Renal cortical epithelial cell (primary cell): ENCODE data around the gene SLC23A2. TPM values are rescaled to one million over a fixed set of nuclear protein-coding genes. Genes with fewer than 3 reads are reported as not detected.
"Not testable (repeated sequence)": the region's sequence is repeated elsewhere in the genome, so short reads cannot be mapped to it uniquely, and the experiment has no call there.

Experiments used
- DNase-seq: peaks from one replicate; pipeline ENCODE4 v3.0.0-alpha.2; 2011; ENCODE audit warnings: low read depth
- total RNA-seq: library from RNA; depleted of rRNA; stranded (reverse); fragments of >200 nt; gene quantifications from 2 replicates; pipeline ENCODE4 v1.2.3, GENCODE V29; 2014

The SLC23A2 gene
- 3.6 and 10.8 TPM in 2 replicates for total RNA-seq

DNA sequence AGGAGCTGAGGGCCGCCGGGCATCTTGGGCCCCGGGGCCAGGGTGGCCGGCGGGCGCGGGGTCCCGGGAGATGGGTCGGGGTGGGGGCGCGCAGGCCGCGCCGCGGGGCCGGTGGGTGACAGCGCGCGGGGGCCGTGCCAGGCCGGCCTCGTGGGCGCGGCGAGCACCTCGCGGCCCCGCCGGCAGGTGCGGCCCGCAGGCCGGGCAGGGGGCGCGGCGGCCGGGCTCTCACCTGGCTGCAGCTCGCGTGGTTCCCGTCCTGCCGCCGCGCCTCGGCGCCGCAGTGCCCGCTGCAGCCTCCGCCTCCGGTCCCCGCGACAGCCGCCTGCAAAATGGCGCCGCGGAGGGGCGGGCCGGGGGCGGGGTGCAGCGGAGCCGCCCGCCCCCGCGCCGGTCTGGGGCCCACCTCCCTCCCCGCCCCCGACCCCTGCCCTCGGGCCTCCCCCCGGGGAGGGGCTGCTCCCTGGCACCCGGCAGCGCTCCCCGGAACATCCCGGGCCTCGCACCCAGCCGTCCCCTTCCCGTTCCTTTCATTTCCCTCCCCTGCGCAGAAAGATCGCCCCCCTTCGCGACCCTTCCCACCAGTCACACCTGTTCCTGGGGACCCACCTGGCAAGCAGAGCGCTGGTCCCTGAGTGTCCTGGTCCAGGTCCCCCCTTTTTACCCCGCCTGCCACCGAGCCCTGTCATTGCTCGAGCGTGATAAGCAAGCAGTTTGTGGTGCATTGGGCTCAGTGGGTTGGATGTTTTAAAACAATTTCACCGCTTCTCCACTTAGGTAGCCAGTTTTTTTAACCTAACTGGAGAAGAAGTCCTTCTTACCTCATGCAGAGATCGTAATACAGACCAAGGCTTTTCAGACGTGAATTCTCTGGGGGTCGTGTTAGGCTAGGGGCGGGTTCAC, at the start of gene SLC23A2:
Gene SLC23A2 (minus strand): TSS at position 337 of the 903 bp plus-strand sequence. CDS start 68,948 bp downstream, outside the sequence.
- DNase-seq: peak; percentile 23

- no peak for DNase-seq
Measured at GRCh38 chr20:5046656-5047339, 45.5 kb upstream of the SLC23A2 start.

DNA sequence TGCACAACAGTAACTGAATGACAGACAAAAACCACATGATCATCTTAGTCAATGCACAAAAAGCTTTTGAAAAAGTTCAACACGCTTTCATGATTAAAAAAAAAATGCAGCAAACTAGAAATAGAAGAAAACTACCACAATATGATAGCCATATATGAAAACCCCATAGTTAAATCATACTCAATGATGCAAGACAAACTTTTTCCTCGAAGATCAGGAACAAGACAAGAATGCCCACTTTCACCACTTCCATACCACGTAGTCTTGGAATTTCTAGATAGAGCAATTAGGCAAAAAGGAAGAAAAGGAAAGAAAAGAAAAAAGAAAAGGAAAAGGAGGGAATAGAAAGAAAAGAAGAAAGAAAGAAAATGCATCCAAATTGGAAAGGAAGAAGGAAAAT, 44.6 kb upstream of the SLC23A2 start:
- no peak for DNase-seq

DNA sequence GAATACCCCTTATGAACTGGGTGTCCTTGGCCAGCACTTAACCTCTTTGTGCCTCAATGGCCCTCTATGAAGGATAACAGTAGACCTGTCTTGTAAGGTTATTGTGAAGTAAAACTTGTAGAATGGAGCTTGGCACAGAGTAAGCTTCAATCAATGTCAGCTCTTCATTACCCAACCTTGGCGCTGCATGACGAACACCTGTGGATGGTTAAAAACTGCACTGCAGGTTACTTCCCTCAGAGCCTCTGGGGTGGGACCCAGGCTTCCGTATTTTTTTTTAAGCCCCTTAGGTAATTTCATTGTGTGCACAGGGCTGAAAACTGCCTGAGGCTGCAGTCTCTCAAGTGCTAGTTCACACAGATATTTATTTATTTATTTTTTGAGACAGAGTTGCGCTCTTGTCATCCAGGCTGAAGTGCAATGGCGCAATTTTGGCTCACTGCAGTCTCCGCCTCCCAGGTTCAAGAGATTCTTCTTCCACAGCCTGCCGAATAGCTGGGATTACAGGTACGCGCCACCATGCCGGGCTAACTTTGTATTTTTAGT, 42.8 kb upstream of the SLC23A2 start:
- no peak for DNase-seq

DNA sequence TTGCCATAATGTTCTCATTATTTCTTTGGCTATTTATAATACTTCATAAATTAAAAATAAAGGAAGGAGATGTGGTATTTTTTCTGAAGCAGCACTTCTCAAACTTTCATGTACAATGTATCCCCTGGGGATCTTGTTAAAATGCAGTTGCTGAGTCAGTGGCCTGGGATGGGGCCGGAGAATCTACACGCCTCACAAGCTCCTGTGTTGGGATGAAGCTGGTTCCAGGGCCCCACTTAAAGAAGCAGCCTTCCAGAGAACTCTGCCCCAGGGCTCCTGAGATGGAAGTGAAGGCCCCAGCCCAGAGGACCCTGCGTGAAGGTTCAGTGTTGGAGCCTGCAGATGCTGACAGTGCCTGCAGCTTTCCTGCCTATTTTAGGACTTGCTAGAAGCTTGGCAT, 40.1 kb upstream of the SLC23A2 start:
- no peak for DNase-seq

DNA sequence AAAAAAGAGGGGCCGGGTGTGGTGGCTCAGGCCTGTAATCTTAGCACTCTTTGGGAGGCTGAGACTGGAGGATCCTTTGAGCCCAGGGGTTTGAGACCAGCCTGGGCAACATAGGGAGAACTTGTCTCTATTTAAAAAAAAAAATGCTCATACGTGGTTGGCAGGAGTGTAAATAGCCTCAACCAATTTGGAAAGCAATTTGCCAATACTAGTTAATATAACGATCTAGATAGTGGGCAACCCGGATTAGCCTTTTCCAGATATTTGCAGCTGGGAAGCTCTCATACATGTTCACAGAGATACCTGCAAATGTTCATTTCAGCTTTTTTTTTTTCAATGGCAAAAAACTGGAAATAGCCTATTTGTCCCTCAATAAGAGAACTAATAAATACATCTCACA, 39.0 kb upstream of the SLC23A2 start:
- DNase-seq: no peak

GRCh38 chr20:5039889-5040288, 38.6 kb upstream of the SLC23A2 start:
- DNase-seq: no peak

- no peak for DNase-seq
Measured at GRCh38 chr20:5039255-5039657, 37.9 kb upstream of the SLC23A2 start.

DNA sequence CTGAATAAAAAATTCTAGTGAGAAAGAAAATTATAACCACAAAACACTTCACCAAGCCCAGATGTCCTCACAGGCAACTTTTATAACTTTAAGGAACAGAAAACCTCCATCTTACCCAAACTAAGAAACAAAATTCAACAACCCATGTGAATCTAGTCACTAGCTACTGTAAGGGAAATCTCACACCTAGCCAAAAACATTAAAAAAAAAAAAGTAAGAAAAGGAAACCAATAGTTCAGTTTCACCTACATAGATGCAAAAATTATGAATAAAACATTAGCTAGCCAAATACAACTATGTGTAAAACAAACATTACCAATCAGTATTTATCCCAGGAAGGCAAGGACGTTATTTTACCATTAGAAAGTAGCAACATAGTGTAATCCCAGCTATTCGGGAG, 35.5 kb upstream of the SLC23A2 start:
- no peak for DNase-seq

GRCh38 chr20:5035518-5035917, 34.2 kb upstream of the SLC23A2 start:
- DNase-seq: not testable (repeated sequence)

DNA sequence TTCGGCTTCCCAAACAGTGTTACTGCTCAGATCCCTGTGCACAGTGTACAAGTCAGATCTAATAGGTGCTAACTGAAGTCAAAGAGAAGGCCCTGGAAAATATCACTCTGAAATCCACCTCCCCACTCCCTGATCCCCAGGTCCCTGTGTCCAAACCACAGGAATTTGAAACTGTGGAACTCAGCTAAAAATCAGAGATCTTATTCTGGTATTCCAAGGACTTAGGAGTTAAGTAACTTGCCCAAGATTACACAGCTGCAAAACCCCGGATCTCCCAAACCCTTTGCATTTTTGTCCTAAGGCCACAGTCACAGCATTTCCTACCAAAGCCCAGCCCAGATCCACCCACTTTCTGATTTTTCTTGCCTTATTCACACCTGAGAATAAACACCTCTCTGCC, 32.3 kb upstream of the SLC23A2 start:
- peak; percentile 31 for DNase-seq

- not testable (repeated sequence) for DNase-seq
Measured at GRCh38 chr20:5031701-5032100, 30.4 kb upstream of the SLC23A2 start.

DNA sequence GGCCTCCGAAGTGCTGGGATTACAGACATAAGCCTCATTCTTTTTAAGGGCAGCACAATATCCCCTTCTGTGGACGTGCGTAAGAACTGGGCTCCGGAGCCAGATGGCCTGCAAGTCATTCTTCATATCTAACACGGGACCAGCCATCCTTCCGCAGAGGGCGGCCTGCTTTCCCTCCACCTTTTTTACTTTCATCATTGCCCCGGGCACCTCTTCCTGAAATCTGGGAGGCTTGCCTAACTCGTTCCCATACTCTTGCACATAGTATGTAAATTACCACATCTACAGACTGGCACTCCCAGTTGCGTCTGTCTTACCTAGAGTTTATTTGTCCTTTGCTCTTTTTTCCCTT, 29.9 kb upstream of the SLC23A2 start:
- DNase-seq: no peak

DNA sequence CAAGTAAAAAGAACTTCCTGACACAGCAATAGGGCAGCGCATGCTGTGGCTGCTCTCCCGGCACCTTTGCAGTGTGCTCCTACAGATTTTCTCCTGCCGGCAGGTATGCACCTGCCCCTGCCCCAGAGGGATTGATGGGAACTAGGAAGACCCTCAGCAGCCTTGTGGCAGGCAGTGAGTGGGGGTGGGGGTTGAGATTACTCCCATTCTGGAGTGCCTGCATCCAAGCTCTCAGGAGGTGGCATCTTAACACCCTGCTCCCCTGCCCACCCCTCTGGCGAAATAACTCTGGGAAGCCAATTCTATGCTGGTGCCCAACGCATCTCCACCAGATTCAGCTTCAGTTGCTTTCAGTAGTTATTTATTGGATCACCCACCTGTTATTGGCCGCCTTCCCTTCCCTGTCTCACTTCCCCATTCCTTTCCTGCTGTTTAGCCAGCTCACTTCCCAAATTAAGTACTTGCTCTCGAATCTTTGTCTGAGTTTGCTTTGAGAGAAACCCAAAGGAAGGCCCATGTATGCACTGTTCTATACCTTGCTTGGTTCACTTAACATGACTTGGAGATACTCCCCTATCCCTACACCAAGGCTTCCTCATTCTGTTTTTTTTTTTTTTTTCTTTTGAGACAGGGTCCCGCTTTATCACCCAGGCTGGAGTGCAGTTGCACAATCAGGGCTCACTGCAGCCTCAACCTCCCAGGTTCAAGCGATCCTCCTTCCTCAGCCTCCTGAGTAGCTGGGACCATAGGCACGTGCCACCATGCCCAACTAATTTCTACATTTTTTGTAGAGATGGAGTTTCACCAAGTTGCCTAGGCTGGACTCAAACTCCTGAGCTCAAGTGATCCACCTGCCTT, 29.3 kb upstream of the SLC23A2 start:
- no peak for DNase-seq

DNA sequence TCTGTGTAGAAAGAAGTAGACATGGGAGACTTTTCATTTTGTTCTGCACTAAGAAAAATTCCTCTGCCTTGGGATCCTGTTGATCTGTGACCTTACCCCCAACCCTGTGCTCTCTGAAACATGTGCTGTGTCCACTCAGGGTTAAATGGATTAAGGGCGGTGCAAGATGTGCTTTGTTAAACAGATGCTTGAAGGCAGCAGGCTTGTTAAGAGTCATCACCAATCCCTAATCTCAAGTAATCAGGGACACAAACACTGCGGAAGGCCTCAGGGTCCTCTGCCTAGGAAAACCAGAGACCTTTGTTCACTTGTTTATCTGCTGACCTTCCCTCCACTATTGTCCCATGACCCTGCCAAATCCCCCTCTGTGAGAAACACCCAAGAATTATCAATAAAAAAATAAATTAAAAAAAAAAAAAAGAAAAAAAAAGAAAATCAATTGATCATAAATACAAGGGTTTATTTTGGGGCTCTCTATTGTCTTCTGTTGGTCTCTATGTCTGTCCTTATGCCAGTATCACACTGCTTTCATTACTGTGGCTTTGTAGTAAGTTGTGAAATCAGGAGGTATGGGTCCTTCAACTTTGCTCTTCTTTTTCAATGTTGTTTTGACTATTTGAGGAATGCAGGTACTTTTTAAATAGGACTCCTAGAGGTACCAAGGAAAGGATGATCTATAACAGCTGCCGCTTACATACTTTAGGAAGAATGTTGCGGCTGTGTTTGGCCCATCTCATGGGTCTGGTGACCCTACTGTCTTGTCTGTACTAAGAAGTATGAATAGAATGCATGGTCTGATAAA, 27.1 kb upstream of the SLC23A2 start:
- not testable (repeated sequence) for DNase-seq

DNA sequence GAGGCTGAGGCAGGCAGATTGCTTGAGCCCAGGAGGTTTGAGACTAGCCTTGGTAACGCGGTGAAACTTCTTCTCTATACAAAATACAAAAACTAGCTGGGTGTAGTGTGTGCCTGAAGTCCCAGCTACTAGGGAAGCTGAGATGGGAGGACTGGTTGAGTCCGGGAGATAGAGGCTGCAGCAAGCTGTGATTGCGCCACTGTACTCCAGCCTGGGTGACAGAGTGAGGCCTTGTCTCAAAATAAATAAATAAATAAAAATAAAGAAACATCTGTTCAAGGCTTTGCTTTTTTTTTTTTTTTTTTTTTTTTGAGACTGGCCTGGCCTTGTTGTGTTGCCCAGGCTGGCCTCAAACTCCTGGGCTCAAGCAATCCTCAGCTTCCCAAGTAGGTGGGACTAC, 23.7 kb upstream of the SLC23A2 start:
- no peak for DNase-seq

GRCh38 chr20:5024103-5024502, 22.8 kb upstream of the SLC23A2 start:
- no peak for DNase-seq

DNA sequence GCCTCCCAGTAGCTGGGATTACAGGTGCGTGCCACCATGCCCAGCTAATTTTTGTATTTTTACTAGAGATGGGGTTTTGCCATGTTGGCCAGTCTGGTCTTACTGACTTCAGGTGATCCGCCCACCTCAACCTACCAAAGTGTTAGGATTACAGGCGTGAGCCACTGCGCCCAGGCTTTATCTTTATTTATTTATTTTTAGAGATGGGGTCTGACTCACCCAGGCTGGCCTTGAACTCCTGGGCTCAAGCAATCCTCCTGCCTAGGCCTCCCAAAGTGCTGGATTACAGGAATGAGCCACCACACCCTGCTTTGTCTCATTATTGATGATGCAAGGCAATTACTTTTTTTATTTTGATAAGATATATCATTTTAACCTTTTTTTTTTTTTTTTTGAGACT, 21.9 kb upstream of the SLC23A2 start:
- DNase-seq: not testable (repeated sequence)

GRCh38 chr20:5020760-5021159, 19.4 kb upstream of the SLC23A2 start:
- no peak for DNase-seq

- no peak for DNase-seq
Measured at GRCh38 chr20:5013682-5014447, 12.6 kb upstream of the SLC23A2 start.
